Transverse colon (tissue), 4 donors: Measurements from ENCODE around the gene GPR68. TPM values are rescaled to one million over a fixed set of nuclear protein-coding genes. Genes with fewer than 3 reads are reported as not detected.

Experiments used
- DNase-seq: peaks from one replicate; pipeline ENCODE4 v3.0.0-alpha.2; 2019
- H3K27ac ChIP-seq, 4 donors: fragments of 200-600 bp; sonication (generic); 2 replicates each; pipeline ENCODE4 v1.5.1; 2016 to 2018; ENCODE audit warnings: inconsistent platforms in 4 of 4
- H3K27me3 ChIP-seq: fragments of 200-600 bp; sonication (generic); 2 replicates; pipeline ENCODE4 v1.5.1; 2017; ENCODE audit warnings: inconsistent platforms
- H3K36me3 ChIP-seq, 4 donors: fragments of 200-600 bp; sonication (generic); 2 replicates each; pipeline ENCODE4 v1.5.1; 2017 to 2019; ENCODE audit warnings: inconsistent platforms in 4 of 4
- H3K4me1 ChIP-seq, 4 donors: fragments of 200-600 bp; sonication (generic); 2 replicates each; pipeline ENCODE4 v1.5.1; 2017 to 2020; ENCODE audit warnings: inconsistent platforms in 4 of 4
- H3K4me3 ChIP-seq, 4 donors: fragments of 200-600 bp; sonication (generic); 1 replicate in 1 of 4; 2 replicates in 3 of 4; pipeline versions ENCODE4 v1.5.1 to v1.6.1; 2017 to 2019; ENCODE audit warnings: inconsistent platforms in 4 of 4
- H3K9me3 ChIP-seq, 2 donors: fragments of 200-600 bp; sonication (generic); 2 replicates each; pipeline ENCODE4 v1.5.1; 2017 to 2019; ENCODE audit warnings: inconsistent platforms in 2 of 2
- EP300 ChIP-seq: sonication (generic); formaldehyde crosslinking; IDR thresholded peaks from one replicate; pipeline ENCODE4 v1.6.1; 2017; ENCODE audit warnings: antibody characterized with exemption, low read depth
- POLR2A ChIP-seq: fragments of 450-650 bp; IDR thresholded peaks from one replicate; pipeline ENCODE4 v1.6.1; 2016; ENCODE audit warnings: antibody characterized with exemption, mild to moderate bottlenecking, moderate library complexity
- POLR2AphosphoS5 ChIP-seq, 3 donors: sonication (generic); formaldehyde crosslinking; IDR thresholded peaks; one replicate each; pipeline ENCODE4 v1.6.1; 2016; ENCODE audit warnings: antibody characterized with exemption in 3 of 3
- WGBS, 2 donors: methylation state at CpG; one replicate each; pipeline ENCODE4 v1.1.5; 2018; ENCODE audit warnings: low coverage in 1 of 2; 5-methylcytosine and 5-hydroxymethylcytosine counted together
- in situ Hi-C, 4 donors: fragments of 200-750 bp; cut with MboI; loops; one replicate each; pipeline versions ENCODE4 v1.15.0 to v1.15.1; 2017; ENCODE audit warnings: low sequenced_read_pairs in 3 of 4, low pct_ligation_motif_present in 1 of 4, low pct_unique_long_range_greater_than_20kb in 1 of 4
- intact Hi-C: fragments of 100-400 bp; cut with DNase I; formaldehyde crosslinking; loops from one replicate; pipeline ENCODE4 v1.15.1; 2023; ENCODE audit warnings: low total_unique reads
- total RNA-seq, 4 donors: library from RNA; depleted of rRNA; stranded (reverse); fragments of >200 nt; gene quantifications; one replicate each; pipeline ENCODE4 v1.1.0, GENCODE V29; 2016
- TF ChIP-seq, protein P1 (sequence below), 5 experiments: fragments of 200-600 bp in 3 of 5; fragments of 450-650 bp in 2 of 5; sonication (generic) in 3 of 5; IDR thresholded peaks; 1 replicate in 2 of 5; 2 replicates in 3 of 5; pipeline ENCODE4 v1.5.1; 2016 to 2017; ENCODE audit warnings: antibody characterized with exemption in 5 of 5, inconsistent platforms in 3 of 5, mild to moderate bottlenecking in 2 of 5, moderate library complexity in 1 of 5

Gene GPR68
- total RNA-seq, 4 donors from 2014 or later = 0.48 to 0.80 (median 0.55) TPM; not detected in 1

DNA sequence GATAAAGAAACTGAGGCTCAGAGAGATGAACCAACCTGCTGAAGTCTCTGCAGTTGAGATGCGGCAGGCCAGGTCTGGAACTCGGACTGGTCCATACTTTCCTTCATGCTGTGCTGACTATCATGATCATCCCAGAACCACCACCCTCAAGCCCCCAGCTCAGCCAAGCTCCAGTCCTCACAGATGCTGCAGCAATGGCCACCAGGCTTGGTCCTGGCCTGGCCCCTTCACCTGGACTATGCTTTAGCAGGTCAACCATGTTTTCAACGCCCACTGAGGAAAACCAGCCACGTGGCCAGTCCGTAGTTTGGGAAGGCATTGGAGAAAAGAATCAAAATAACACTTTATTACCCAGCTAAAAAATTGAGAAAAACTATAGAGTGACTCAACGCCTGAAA, 1.4 kb downstream of the GPR68 start:
- no peak for TF ChIP-seq POLR2AphosphoS5 (IDR thresholded peaks at IDR 0.05)
- TF ChIP-seq POLR2A = no peak
- in situ Hi-C loops (no loop called here), intact Hi-C loops (no loop called here)
- Histone ChIP-seq H3K27me3 (no peaks in the 10 kb centered on the region), H3K27ac (peak overlapping the region; percentile 33 to 66 (median 60)), H3K4me3 (no peak overlapping the region), H3K4me1 (peaks cover 0 to 22% (median 5%) of the 10 kb centered on the region in 4 donors), H3K36me3 (no peaks in the 10 kb centered on the region), H3K9me3 (no peaks in the 10 kb centered on the region)
- no peak for DNase-seq
- 67% methylated on average over 6 of the region's 6 CpGs; no CpG with 5 or more reads in 1 of the 2 donors for WGBS, 2 donors

DNA sequence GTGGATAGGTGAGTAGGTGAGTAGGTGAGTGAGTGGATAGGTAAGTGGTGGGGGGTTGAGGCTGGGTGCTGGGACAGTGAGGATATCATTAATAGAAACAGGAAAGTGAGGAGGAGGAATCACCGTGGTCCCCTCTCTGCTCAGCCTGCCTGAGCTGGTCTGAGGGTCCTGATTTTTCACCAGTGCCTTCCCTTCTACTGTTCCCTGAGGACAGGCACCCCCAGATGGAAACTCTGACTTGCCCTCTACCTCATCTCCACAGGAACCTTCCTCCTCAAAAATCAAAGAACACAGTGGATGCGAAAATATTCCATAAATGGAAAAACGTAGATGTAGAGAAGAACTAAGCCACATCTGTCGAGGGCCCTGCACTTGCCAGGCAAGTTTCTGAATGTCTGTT, 1.9 kb downstream of the GPR68 start:
- no peak for TF ChIP-seq POLR2A
- TF ChIP-seq, protein P1, sequence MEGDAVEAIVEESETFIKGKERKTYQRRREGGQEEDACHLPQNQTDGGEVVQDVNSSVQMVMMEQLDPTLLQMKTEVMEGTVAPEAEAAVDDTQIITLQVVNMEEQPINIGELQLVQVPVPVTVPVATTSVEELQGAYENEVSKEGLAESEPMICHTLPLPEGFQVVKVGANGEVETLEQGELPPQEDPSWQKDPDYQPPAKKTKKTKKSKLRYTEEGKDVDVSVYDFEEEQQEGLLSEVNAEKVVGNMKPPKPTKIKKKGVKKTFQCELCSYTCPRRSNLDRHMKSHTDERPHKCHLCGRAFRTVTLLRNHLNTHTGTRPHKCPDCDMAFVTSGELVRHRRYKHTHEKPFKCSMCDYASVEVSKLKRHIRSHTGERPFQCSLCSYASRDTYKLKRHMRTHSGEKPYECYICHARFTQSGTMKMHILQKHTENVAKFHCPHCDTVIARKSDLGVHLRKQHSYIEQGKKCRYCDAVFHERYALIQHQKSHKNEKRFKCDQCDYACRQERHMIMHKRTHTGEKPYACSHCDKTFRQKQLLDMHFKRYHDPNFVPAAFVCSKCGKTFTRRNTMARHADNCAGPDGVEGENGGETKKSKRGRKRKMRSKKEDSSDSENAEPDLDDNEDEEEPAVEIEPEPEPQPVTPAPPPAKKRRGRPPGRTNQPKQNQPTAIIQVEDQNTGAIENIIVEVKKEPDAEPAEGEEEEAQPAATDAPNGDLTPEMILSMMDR (IDR thresholded peaks at IDR 0.05) = no peak
- WGBS, 2 donors = 76 to 78% methylated on average over 4 of the region's 4 CpGs
- H3K27ac ChIP-seq = peak overlapping the region in 3 of 4 donors; percentile 33 to 66 (median 58)
- in situ Hi-C loops (no loop called here), intact Hi-C loops (no loop called here)
- no peak overlapping the region for H3K4me3 ChIP-seq
- peaks cover 0 to 22% (median 5%) of the 10 kb centered on the region in 4 donors for H3K4me1 ChIP-seq
- no peaks in the 10 kb centered on the region for H3K27me3 ChIP-seq
- H3K36me3 ChIP-seq = no peaks in the 10 kb centered on the region
- H3K9me3 ChIP-seq = no peaks in the 10 kb centered on the region
- DNase-seq = no peak

DNA sequence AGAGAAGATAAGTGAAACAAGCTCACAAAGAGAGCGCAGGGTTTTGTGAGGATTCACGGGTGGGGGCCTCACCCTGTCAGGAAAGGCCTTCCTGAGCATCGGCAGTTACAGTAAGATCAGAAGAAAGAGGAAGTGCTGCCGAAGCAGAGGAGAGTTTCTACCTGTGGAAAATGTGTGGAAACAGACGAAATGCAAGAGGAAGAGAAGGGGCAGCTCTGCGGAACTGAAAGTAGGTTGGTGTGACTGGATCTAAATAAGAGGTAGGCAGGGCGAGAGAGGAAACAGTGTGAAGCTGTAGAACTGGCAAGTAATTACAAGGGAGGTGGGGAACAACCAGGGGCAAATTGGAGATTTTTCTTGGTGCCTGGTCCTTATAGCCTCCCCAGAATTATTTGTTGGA, 2.6 kb downstream of the GPR68 start:
- no peaks in the 10 kb centered on the region for H3K27me3 ChIP-seq
- peak in 1 of 3 donors; percentile 41 for TF ChIP-seq POLR2AphosphoS5 (IDR thresholded peaks at IDR 0.05)
- peak; percentile 26 for TF ChIP-seq POLR2A
- TF ChIP-seq EP300 = no peak
- TF ChIP-seq, protein P1 (IDR thresholded peaks at IDR 0.05) = no peak
- intact Hi-C loops = no loop called here
- peaks cover 0 to 22% (median 5%) of the 10 kb centered on the region in 4 donors for H3K4me1 ChIP-seq
- peak overlapping the region in 1 of 4 donors; percentile 5 for H3K4me3 ChIP-seq
- H3K27ac ChIP-seq = peak overlapping the region in 1 of 4 donors; percentile 66
- no peak for DNase-seq
- in situ Hi-C loops = no loop called here
- 44 to 73% methylated on average over 7 of the region's 7 CpGs for WGBS, 2 donors
- H3K36me3 ChIP-seq = no peaks in the 10 kb centered on the region
- H3K9me3 ChIP-seq = no peaks in the 10 kb centered on the region

DNA sequence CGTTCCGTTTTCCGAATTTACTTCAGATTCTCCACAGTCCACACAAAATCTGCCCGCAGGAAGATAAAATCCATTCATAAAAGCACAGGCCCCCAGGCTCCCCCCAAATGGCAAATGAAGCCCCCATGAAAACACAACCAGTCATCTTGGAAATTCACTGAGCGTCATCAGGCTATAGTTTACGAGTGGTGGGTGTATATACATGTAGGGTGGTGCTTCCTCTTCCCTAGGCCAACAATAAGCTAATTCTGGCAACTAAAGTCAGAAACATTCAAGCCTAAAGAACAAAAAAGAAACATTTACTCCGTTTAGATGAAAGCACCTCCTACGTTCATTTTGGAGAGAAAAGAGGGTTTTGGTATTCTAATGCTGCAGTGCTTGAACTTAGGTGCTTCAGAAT, 5.8 kb downstream of the GPR68 start:
- Histone ChIP-seq H3K4me3 (no peak overlapping the region), H3K27me3 (no peaks in the 10 kb centered on the region), H3K36me3 (no peaks in the 10 kb centered on the region), H3K4me1 (peaks cover 0 to 10% (median 1%) of the 10 kb centered on the region in 4 donors), H3K9me3 (no peaks in the 10 kb centered on the region), H3K27ac (no peak overlapping the region)
- no peak for DNase-seq
- intact Hi-C loops = no loop called here
- in situ Hi-C loops = no loop called here
- no peak for TF ChIP-seq POLR2AphosphoS5 (IDR thresholded peaks at IDR 0.05)
- WGBS, 2 donors = 75 to 84% methylated on average over 5 to 8 of the region's 8 CpGs

DNA sequence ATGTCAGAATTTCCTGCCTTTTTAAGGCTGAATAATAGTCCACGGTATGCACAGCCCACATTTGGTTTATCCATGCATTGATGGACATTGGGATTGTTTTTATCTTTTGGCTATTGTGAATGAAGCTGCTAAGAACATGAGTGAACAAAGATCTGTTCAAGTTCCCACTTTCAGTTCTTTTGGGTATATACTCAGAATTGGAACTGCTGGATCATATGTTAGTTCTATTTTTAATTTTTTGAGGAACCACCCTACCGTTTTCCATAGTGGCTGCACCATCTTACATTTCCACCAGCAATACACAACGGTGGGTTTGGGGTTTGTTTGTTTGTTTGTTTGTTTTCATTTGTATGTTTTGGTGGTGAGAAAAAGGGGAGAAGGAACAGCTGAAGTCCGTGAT, 6.4 kb downstream of the GPR68 start:
- H3K27ac ChIP-seq = no peak overlapping the region
- H3K36me3 ChIP-seq = no peaks in the 10 kb centered on the region
- no peaks in the 10 kb centered on the region for H3K9me3 ChIP-seq
- intact Hi-C loops = no loop called here
- no peaks in the 10 kb centered on the region for H3K27me3 ChIP-seq
- no peak for DNase-seq
- no peak overlapping the region for H3K4me3 ChIP-seq
- 68 to 75% methylated on average over 4 of the region's 4 CpGs for WGBS, 2 donors
- peaks cover 0 to 4% (median 0%) of the 10 kb centered on the region in 4 donors for H3K4me1 ChIP-seq
- in situ Hi-C loops = no loop called here
- no peak for TF ChIP-seq POLR2A
- no peak for TF ChIP-seq EP300
- TF ChIP-seq, protein P1 (IDR thresholded peaks at IDR 0.05) = no peak
- no peak for TF ChIP-seq POLR2AphosphoS5 (IDR thresholded peaks at IDR 0.05)
